Common myeloid progenitor, CD34-positive (primary cell): ENCODE results near the gene OSGIN1.

Source experiments
- CTCF ChIA-PET: fragments of 350-600 bp; sonication (Branson Sonifier 250); formaldehyde crosslinking; loops from one replicate; lab custom pipeline; 2021; ENCODE audit warnings: antibody characterized with exemption; lab: Charles Lee
- POLR2A ChIA-PET: fragments of 350-600 bp; sonication (Branson Sonifier 250); formaldehyde crosslinking; loops from one replicate; lab custom pipeline; 2021; ENCODE audit warnings: antibody characterized with exemption; lab: Charles Lee
- DNase-seq, 3 donors: peaks; one replicate each; pipeline versions ENCODE4 v3.0.0 to v3.0.0-alpha.2; 2013
- H3K27ac ChIP-seq, 2 experiments: 1 replicate in 1 of 2; 2 replicates in 1 of 2; pipeline ENCODE4 v1.7.0; 2013; ENCODE audit warnings: inconsistent platforms in 2 of 2, low read length in 2 of 2, mild to moderate bottlenecking in 2 of 2, low read depth in 1 of 2, moderate library complexity in 1 of 2; ENCODE audit not compliant: severe bottlenecking in 2 of 2, insufficient read depth in 1 of 2, poor library complexity in 1 of 2
- H3K27me3 ChIP-seq, 5 experiments: replicated peaks in 2 of 5; 1 replicate in 3 of 5; 2 replicates in 2 of 5; pipeline versions ENCODE4 v1.6.1 to v1.7.0; 2013; ENCODE audit warnings: low read length in 4 of 5, mild to moderate bottlenecking in 2 of 5, moderate library complexity in 2 of 5, inconsistent platforms in 1 of 5; ENCODE audit not compliant: insufficient read depth in 5 of 5, control insufficient read depth in 4 of 5
- H3K36me3 ChIP-seq, 4 experiments: 1 replicate in 2 of 4; 2 replicates in 2 of 4; pipeline versions ENCODE4 v1.6.1 to v1.7.0; 2013; ENCODE audit warnings: low read length in 3 of 4, control low read depth in 1 of 4, mild to moderate bottlenecking in 1 of 4; ENCODE audit not compliant: control insufficient read depth in 4 of 4, insufficient read depth in 4 of 4
- H3K4me1 ChIP-seq, 4 experiments: 1 replicate in 3 of 4; 2 replicates in 1 of 4; pipeline versions ENCODE4 v1.6.1 to v1.7.1; 2013; ENCODE audit warnings: low read length in 3 of 4, mild to moderate bottlenecking in 3 of 4, control low read depth in 1 of 4, inconsistent platforms in 1 of 4, moderate library complexity in 1 of 4; ENCODE audit not compliant: control insufficient read depth in 4 of 4, insufficient read depth in 4 of 4; ENCODE audit errors: control extremely low read depth in 1 of 4
- H3K4me3 ChIP-seq, 7 experiments: 1 replicate in 4 of 7; 2 replicates in 3 of 7; pipeline versions ENCODE4 v1.5.1 to v1.7.0; 2013; ENCODE audit warnings: mild to moderate bottlenecking in 7 of 7, low read length in 6 of 7, moderate library complexity in 6 of 7, inconsistent platforms in 2 of 7, low read depth in 2 of 7, control low read depth in 1 of 7; ENCODE audit not compliant: insufficient read depth in 4 of 7, control insufficient read depth in 1 of 7; ENCODE audit errors: extremely low read depth in 1 of 7
- H3K9me3 ChIP-seq, 5 experiments: 1 replicate in 4 of 5; 2 replicates in 1 of 5; pipeline versions ENCODE4 v1.6.1 to v1.7.1; 2013; ENCODE audit warnings: low read length in 4 of 5, mild to moderate bottlenecking in 2 of 5, inconsistent platforms in 1 of 5, low read depth in 1 of 5, moderate library complexity in 1 of 5; ENCODE audit not compliant: control insufficient read depth in 4 of 5, insufficient read depth in 2 of 5; ENCODE audit errors: control extremely low read depth in 1 of 5
- WGBS: methylation state at CpG from one replicate; pipeline ENCODE4 v1.1.5; 2013; ENCODE audit not compliant: insufficient coverage; 5-methylcytosine and 5-hydroxymethylcytosine counted together

The OSGIN1 gene

DNA sequence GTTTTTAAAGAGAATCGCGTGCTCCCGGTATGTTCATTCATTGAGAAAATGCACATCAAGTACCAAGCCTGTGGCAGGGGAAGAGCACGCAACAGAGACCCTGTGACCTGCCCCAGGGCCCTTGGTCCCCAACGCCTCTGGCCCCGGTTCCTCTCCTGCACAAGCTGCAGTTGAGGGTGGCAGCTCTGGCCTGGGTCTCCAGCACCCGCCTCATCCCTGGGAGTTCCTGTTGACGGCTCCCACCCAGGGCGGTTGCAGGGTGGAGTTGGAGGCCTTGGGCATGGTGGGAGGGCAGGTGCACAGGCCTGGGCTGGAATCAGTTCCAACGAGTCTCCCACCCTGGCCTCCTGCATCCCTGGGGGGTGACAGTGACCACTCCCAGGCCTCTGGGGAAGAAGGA is 20.0 kb downstream of the OSGIN1 start:
- Histone ChIP-seq H3K4me3 (no peak overlapping the region), H3K4me1 (peaks cover 0 to 4% (median 0%) of the 10 kb centered on the region in 4 experiments), H3K27ac (no peak overlapping the region), H3K9me3 (peaks cover 0 to 8% (median 6%) of the 10 kb centered on the region in 5 experiments), H3K36me3 (no peaks in the 10 kb centered on the region), H3K27me3 (peaks cover 3 to 94% (median 22%) of the 10 kb centered on the region in 5 experiments)
- POLR2A ChIA-PET: no interaction called here
- CTCF ChIA-PET: no interaction called here
- no peak for DNase-seq
- 99% methylated on average over 6 of the region's 10 CpGs for WGBS

DNA sequence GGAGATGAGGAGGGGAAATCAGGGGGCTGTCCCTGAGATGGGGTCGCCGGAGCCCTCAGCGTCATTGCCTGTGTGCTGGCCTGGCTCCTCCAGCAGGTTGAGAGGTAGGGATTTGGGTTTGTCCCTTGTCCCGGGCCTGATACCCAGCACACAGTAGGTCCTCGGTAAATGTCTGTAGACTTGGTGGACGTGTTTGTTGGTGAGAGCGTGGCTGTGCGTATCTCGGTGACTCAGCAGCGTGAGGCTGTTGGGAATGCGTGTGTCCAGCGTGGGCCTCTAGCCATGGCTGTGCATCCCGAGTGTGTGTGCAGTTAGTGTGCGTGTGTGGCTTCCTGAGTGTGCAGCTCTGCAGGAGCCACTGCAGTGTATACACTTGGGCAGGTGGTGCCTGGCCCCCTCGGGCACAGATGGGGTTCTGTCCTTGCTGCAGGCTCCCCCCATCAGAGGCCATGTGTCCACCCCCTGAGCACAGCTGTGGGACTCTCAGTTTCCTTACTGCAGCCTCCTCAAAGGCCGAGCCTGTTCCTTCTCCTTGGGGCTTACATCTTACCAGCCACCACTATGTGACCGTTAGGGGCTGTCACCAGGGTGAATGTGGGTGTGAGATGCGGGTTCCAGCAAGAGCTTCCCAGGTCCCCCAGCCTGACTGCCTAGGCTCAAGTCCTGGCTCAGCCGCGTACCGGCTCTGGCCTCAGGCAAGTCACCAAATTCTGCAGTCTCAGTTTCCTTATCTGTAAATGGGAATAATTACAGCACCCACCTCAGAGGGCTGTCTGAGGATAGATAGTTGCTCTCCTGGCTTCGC is 20.7 kb downstream of the OSGIN1 start:
- WGBS: 85% methylated on average over 20 of the region's 22 CpGs
- no peaks in the 10 kb centered on the region for H3K36me3 ChIP-seq

DNA sequence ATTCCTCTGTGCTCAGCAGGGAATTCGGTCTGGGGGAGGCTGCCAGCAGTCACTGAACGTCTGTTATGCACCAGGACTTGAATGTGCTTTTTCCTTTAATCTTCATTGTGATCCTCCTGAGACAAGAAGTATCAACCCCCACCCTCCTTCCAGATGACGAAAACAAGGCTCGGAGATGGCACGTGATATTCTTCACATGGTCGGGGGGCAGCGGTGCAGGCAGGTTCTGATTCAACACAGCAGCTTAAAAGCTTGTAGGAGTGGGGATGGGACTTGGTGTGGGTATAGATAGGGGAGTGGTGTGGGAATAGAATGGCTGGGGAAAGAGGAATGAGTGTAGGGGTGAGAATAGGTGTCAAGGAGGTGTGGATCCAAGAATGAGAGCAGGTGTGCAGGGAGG is 21.4 kb downstream of the OSGIN1 start:
- Histone ChIP-seq H3K4me3 (no peak overlapping the region), H3K27me3 (peaks cover 3 to 98% (median 26%) of the 10 kb centered on the region in 5 experiments), H3K36me3 (no peaks in the 10 kb centered on the region), H3K4me1 (no peaks in the 10 kb centered on the region), H3K27ac (no peak overlapping the region), H3K9me3 (peaks cover 0 to 21% (median 20%) of the 10 kb centered on the region in 5 experiments)
- 79% methylated on average over 7 of the region's 7 CpGs for WGBS
- CTCF ChIA-PET: no interaction called here
- POLR2A ChIA-PET: no interaction called here
- DNase-seq: no peak

More for the DNA sequence above, 20.7 kb downstream of the OSGIN1 start:
- ChIA-PET POLR2A (no interaction called here), CTCF (no interaction called here)
- no peak overlapping the region for H3K27ac ChIP-seq
- H3K27me3 ChIP-seq: peaks cover 3 to 97% (median 26%) of the 10 kb centered on the region in 5 experiments
- peaks cover 0 to 2% (median 0%) of the 10 kb centered on the region in 4 experiments for H3K4me1 ChIP-seq
- no peak for DNase-seq
- peaks cover 0 to 15% (median 13%) of the 10 kb centered on the region in 5 experiments for H3K9me3 ChIP-seq
- no peak overlapping the region for H3K4me3 ChIP-seq

DNA sequence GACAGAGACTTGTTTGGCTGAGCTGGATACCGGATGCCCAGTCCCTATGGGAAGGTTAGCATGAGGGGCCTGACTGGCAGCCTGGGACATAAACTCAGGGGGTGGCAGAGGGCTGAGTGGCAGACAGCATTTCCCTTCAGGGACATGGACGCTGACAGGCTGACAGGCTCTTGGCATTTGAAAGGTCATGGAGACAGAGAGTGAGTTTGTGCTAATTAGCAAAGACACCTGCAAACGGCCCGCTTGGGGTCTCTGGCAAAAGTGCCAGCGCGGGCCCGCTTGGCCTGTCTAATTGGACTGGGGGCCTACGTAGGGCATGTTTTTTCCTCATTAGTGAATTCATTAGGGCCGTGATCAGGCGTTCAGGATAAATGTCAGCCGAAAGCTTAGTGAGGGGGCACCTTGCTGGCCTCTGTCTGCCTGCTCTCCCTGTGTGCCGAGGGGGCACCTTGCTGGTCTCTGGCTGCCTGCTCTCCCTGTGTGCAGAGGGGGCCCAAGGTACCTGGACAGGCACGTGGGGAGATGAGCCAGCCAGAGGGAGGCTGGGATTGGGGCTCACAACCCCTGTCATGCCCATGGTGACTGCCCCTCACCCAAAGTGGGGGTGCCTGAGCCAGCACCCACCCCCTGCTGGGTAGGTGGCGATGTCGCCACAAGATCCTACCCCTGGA is 22.7 kb downstream of the OSGIN1 start:
- Histone ChIP-seq H3K36me3 (no peaks in the 10 kb centered on the region), H3K4me3 (no peak overlapping the region), H3K4me1 (no peaks in the 10 kb centered on the region), H3K27ac (no peak overlapping the region), H3K9me3 (peaks cover 0 to 28% (median 24%) of the 10 kb centered on the region in 5 experiments), H3K27me3 (peaks cover 3 to 92% (median 23%) of the 10 kb centered on the region in 5 experiments)
- 83% methylated on average over 14 of the region's 15 CpGs for WGBS
- ChIA-PET CTCF (no interaction called here), POLR2A (no interaction called here)
- no peak for DNase-seq

DNA sequence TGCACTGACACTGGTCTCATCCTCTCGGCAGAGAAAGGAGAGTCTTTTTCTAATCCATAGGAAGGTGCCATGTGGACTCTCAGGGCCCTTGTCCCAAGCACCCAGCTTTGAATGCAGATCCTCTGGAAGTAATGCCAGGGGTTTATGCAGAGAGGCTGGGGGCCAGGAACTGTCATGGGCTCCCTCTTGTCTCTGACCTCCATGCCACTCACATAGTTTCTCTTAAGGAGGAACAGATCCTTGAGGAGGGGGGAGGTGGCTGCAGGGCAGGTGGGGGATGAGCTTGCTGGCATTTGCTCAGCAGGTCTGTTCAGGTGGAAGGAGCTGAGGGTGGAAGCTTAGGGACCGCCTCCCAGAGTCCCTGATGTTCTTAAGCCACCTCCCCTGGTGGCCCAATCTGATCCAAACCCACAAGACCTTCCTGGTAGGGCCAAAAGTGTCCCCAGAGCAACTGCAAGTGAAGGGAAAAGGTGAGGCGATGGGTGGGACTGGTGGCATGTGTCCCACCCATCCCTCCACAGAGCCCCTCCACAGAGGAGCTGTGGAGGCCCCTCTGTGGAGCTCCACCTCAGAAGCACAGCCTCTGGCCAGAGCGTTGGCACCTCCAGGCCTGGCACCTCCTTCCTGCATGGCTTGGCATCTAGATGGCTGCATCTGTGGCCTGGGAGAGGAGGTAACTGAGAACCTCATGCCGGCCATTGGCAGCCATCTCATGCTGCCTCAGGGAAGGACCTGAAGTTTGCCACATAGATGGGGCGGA is 24.2 kb downstream of the OSGIN1 start:
- ChIA-PET CTCF (interaction anchor here (1.1 to 1.6 kb wide), 2 partner anchors 84 to 89 kb away, joined by 4 read pairs; no protein-coding TSS in a partner anchor), POLR2A (no interaction called here)
- no peak for DNase-seq
- no peaks in the 10 kb centered on the region for H3K4me1 ChIP-seq
- H3K27me3 ChIP-seq: peaks cover 3 to 79% (median 15%) of the 10 kb centered on the region in 5 experiments
- H3K36me3 ChIP-seq: no peaks in the 10 kb centered on the region
- peaks cover 0 to 28% (median 24%) of the 10 kb centered on the region in 5 experiments for H3K9me3 ChIP-seq
- H3K27ac ChIP-seq: no peak overlapping the region
- 97% methylated on average over 5 of the region's 6 CpGs for WGBS
- H3K4me3 ChIP-seq: no peak overlapping the region

DNA sequence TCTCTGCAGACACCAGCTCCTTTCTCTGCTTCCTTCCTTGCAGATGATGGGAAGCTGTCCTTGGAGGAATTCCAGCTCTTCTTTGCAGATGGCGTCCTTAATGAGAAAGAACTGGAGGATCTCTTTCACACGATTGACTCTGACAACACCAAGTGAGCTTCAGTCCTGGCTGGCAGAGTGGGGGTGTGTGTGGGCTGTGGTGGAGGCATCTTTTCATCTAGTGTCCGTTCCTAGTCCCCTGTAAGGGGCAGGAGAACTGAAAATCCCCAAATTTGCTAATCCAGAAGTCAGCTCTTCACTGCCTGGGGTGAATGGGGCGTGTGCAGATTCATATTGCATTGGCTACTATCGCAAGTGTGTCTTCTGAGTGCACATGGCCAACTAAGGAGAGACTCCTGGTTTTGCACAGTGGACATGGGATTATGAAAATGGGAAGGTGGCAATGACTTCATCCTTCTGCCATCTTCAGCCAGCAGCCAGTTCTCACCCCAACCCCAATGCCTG is 25.4 kb downstream of the OSGIN1 start:
- no peaks in the 10 kb centered on the region for H3K36me3 ChIP-seq
- ChIA-PET CTCF (interaction anchor here (1.3 to 1.6 kb wide), 2 partner anchors 88 to 99 kb away, joined by 3 to 4 read pairs; no protein-coding TSS in a partner anchor), POLR2A (no interaction called here)
- H3K27me3 ChIP-seq: peaks cover 3 to 75% (median 13%) of the 10 kb centered on the region in 5 experiments
- no peak overlapping the region for H3K4me3 ChIP-seq
- H3K27ac ChIP-seq: no peak overlapping the region
- no peak for DNase-seq
- H3K4me1 ChIP-seq: no peaks in the 10 kb centered on the region
- WGBS: no CpG with 5 or more reads among the region's 5 CpGs
- peaks cover 0 to 28% (median 24%) of the 10 kb centered on the region in 5 experiments for H3K9me3 ChIP-seq
